G401 (cell line): ENCODE data around the gene COL23A1. TPM values are rescaled to one million over a fixed set of nuclear protein-coding genes. Genes with fewer than 3 reads are reported as not detected.

Experiments
- DNase-seq: peaks from one replicate; pipeline ENCODE4 v3.0.0-alpha.2; 2015; ENCODE audit warnings: low spot score
- in situ Hi-C: cut with HindIII; loops from 2 replicates; pipeline ENCODE4 v1.10.0; 2016; ENCODE audit warnings: low sequenced_read_pairs, mixed read lengths
- total RNA-seq: library from RNA; depleted of rRNA; stranded (reverse); fragments of >200 nt; shearing (Covaris generic); gene quantifications from 2 replicates; pipeline ENCODE4 v1.2.3, GENCODE V29; 2014

Gene COL23A1
- total RNA-seq, 1 experiment from 2014 or later: not detected

- no peak for DNase-seq
- in situ Hi-C loops: no loop called here
Measured at GRCh38 chr5:178563621-178564020, 26.6 kb downstream of the COL23A1 start.

GRCh38 chr5:178561746-178562264 is 28.4 kb downstream of the COL23A1 start:
- no peak for DNase-seq
- in situ Hi-C loops: no loop called here

- no peak for DNase-seq
- in situ Hi-C loops: no loop called here
Measured at GRCh38 chr5:178560911-178561310, 29.3 kb downstream of the COL23A1 start.

GRCh38 chr5:178557416-178557815 is 32.8 kb downstream of the COL23A1 start:
- in situ Hi-C loops: no loop called here
- DNase-seq: no peak

- no peak for DNase-seq
- in situ Hi-C loops: no loop called here
Measured at GRCh38 chr5:178555771-178556211, 34.4 kb downstream of the COL23A1 start.

GRCh38 chr5:178555005-178555404 is 35.2 kb downstream of the COL23A1 start:
- no peak for DNase-seq
- in situ Hi-C loops: no loop called here

GRCh38 chr5:178554311-178554710 is 35.9 kb downstream of the COL23A1 start:
- no peak for DNase-seq
- in situ Hi-C loops: no loop called here

GRCh38 chr5:178553517-178553916 is 36.7 kb downstream of the COL23A1 start:
- in situ Hi-C loops: no loop called here
- no peak for DNase-seq

GRCh38 chr5:178551468-178551867 is 38.7 kb downstream of the COL23A1 start:
- DNase-seq: no peak
- in situ Hi-C loops: no loop called here

GRCh38 chr5:178551059-178551458 is 39.1 kb downstream of the COL23A1 start:
- DNase-seq: peak; percentile 69
- in situ Hi-C loops: no loop called here

GRCh38 chr5:178548746-178549145 is 41.4 kb downstream of the COL23A1 start:
- no peak for DNase-seq
- in situ Hi-C loops: no loop called here

- in situ Hi-C loops: no loop called here
- peak; percentile 23 for DNase-seq
Measured at GRCh38 chr5:178547753-178548415, 42.3 kb downstream of the COL23A1 start.

GRCh38 chr5:178547052-178547666 is 43.0 kb downstream of the COL23A1 start:
- no peak for DNase-seq
- in situ Hi-C loops: no loop called here

GRCh38 chr5:178546675-178547033 is 43.5 kb downstream of the COL23A1 start:
- in situ Hi-C loops: no loop called here
- peak; percentile 85 for DNase-seq

GRCh38 chr5:178545941-178546674 is 44.1 kb downstream of the COL23A1 start:
- DNase-seq: no peak
- in situ Hi-C loops: no loop called here

- in situ Hi-C loops: no loop called here
- peak; percentile 25 for DNase-seq
Measured at GRCh38 chr5:178545176-178545575, 45.0 kb downstream of the COL23A1 start.

GRCh38 chr5:178544166-178544834 is 45.9 kb downstream of the COL23A1 start:
- DNase-seq: no peak
- in situ Hi-C loops: no loop called here

GRCh38 chr5:178542455-178542854 is 47.7 kb downstream of the COL23A1 start:
- in situ Hi-C loops: no loop called here
- DNase-seq: peak; percentile 75

GRCh38 chr5:178540526-178540925 is 49.7 kb downstream of the COL23A1 start:
- in situ Hi-C loops: no loop called here

More at GRCh38 chr5:178540526-178540925, 49.7 kb downstream of the COL23A1 start:
- no peak for DNase-seq
